A673 (cell line): Measurements from ENCODE around the gene TUBB.
A peak's percentile ranks its signal among the peaks of the same experiment; 100 is the strongest.

Experiments
- EZH2 ChIP-seq: fragments of 200-600 bp; sonication (generic); IDR thresholded peaks from 2 replicates; pipeline ENCODE4 v1.6.1; 2017; ENCODE audit warnings: borderline replicate concordance, low read depth, mild to moderate bottlenecking, mixed read lengths, antibody characterized with exemption, low read length; ENCODE audit not compliant: poor library complexity, severe bottlenecking
- TF ChIP-seq, protein P1 (sequence below): fragments of 300-800, 200-600 bp; sonication (generic); conservative IDR thresholded peaks from 2 replicates; pipeline ENCODE4 v1.5.1; 2017; ENCODE audit warnings: low read depth, mild to moderate bottlenecking, antibody characterized with exemption, low read length, moderate library complexity, mixed read lengths

DNA sequence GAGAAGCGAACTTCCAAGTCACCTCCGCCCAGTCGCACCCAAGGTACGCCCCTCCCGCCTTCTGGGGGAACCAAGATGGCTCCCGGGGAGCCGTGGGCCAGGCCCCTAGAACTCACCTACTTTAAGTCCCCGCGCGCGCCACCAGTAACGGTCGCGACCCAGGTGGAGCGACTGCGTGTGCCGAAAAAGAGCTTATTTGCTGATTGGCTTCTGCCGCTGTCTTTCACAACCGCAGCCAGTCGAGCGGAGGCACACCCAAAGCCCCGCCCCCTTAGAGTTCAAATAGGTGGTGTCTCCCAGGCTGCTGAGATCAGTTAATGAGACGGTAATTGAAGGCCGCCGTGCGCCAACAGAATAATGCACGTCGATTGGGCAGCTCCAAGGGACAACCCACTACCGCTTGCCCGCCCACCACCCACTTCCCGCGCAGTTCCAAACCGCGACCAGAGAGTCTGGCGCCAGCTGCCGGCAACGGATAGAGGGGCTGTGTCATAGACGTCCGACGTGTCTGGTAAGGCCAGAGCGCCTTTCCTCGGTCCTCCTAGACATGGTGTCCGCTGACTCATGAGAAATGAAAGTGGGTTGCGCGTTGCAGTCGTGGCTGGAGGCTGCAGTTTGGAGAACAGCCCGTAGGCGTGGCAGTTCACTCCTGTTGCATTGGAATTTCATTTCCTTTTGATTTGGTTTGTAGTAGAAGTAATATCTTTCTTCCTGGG, 2.9 kb upstream of the TUBB start, which contains the start of gene MDC1:
- TF ChIP-seq, protein P1, sequence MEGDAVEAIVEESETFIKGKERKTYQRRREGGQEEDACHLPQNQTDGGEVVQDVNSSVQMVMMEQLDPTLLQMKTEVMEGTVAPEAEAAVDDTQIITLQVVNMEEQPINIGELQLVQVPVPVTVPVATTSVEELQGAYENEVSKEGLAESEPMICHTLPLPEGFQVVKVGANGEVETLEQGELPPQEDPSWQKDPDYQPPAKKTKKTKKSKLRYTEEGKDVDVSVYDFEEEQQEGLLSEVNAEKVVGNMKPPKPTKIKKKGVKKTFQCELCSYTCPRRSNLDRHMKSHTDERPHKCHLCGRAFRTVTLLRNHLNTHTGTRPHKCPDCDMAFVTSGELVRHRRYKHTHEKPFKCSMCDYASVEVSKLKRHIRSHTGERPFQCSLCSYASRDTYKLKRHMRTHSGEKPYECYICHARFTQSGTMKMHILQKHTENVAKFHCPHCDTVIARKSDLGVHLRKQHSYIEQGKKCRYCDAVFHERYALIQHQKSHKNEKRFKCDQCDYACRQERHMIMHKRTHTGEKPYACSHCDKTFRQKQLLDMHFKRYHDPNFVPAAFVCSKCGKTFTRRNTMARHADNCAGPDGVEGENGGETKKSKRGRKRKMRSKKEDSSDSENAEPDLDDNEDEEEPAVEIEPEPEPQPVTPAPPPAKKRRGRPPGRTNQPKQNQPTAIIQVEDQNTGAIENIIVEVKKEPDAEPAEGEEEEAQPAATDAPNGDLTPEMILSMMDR, result peak; percentile 24; the same call in 1 of the 2 replicates
- TF ChIP-seq EZH2, result no peak
